GM12873 (cell line): ENCODE data around the gene ACP3.

Experiments used
- CTCF ChIP-seq: IDR thresholded peaks from 2 replicates; pipeline ENCODE4 v1.5.1; 2012; ENCODE audit warnings: low read depth, mild to moderate bottlenecking, moderate library complexity, low read length, control low read depth; ENCODE audit not compliant: insufficient read depth; ENCODE audit errors: missing control alignments

ACP3 gene

DNA sequence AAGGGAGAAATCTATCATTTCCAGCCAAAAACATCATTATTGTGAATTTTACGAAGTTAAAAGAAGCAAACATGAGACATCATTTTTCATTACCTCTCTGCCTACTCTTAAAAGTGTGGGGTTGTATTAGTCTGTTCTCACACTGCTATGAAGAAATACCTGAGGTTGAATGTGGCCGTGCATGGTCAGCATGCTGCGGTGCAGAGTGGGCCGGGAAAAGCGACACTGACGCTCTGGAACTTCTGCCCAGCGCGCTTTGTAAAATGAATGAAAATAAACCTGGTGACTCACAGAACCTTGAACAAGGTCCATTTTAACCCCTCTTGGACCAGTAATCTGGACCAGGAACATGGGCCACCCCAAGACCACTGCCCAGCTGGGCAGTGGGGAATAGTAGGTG is 69.1 kb downstream of the ACP3 start:
- no peak for TF ChIP-seq CTCF

GRCh38 chr3:132394320-132394719 is 77.1 kb downstream of the ACP3 start:
- no peak for TF ChIP-seq CTCF

- TF ChIP-seq CTCF: no peak
Observed at GRCh38 chr3:132395126-132395525, 77.9 kb downstream of the ACP3 start.

DNA sequence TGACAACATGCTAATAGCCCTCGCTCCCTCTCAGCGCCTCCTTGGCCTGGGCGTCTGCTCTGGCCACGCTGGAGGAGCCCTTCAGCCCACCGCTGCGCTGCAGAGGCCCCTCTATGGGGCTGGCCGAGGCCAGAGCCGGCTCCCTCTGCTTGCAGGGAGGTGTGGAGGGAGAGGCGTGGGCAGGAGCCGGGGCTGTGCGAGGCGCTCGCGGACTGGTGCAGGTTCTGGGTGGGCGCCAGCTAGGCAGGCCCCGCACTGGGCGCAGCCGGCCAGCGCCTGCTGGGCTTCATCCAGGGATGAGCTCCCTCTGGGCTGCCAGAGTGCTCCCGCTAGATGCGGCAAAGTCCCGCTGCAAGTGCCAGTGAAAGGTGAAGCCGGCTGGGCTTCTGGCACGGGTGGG is 79.0 kb downstream of the ACP3 start:
- TF ChIP-seq CTCF: no peak

GRCh38 chr3:132399054-132399929 is 82.1 kb downstream of the ACP3 start:
- TF ChIP-seq CTCF: peak; percentile 80

GRCh38 chr3:132401255-132401654 is 84.0 kb downstream of the ACP3 start:
- no peak for TF ChIP-seq CTCF

GRCh38 chr3:132404276-132404675 is 87.1 kb downstream of the ACP3 start:
- TF ChIP-seq CTCF: no peak
